GM13976 (cell line): ENCODE measurements around the gene ANKH.
"Not testable (repeated sequence)": the region's sequence is repeated elsewhere in the genome, so short reads cannot be mapped to it uniquely, and the experiment has no call there.

Experiments
- DNase-seq: peaks from one replicate; pipeline ENCODE4 v3.0.0; 2012; ENCODE audit warnings: low spot score
- in situ Hi-C: fragments of 300-500 bp; cut with MboI; formaldehyde crosslinking; loops from one replicate; pipeline ENCODE4 v1.12.0; 2022; ENCODE audit warnings: low sequenced_read_pairs, mixed read lengths, inconsistent platforms; ENCODE audit not compliant: unreplicated experiment
- TF ChIP-seq, protein P1 (sequence below): IDR thresholded peaks from 2 replicates; pipeline ENCODE4 v1.5.1; 2012; ENCODE audit warnings: borderline replicate concordance, mild to moderate bottlenecking; ENCODE audit not compliant: insufficient read depth; ENCODE audit errors: extremely low read depth, missing control alignments, control extremely low read depth

Gene ANKH

DNA sequence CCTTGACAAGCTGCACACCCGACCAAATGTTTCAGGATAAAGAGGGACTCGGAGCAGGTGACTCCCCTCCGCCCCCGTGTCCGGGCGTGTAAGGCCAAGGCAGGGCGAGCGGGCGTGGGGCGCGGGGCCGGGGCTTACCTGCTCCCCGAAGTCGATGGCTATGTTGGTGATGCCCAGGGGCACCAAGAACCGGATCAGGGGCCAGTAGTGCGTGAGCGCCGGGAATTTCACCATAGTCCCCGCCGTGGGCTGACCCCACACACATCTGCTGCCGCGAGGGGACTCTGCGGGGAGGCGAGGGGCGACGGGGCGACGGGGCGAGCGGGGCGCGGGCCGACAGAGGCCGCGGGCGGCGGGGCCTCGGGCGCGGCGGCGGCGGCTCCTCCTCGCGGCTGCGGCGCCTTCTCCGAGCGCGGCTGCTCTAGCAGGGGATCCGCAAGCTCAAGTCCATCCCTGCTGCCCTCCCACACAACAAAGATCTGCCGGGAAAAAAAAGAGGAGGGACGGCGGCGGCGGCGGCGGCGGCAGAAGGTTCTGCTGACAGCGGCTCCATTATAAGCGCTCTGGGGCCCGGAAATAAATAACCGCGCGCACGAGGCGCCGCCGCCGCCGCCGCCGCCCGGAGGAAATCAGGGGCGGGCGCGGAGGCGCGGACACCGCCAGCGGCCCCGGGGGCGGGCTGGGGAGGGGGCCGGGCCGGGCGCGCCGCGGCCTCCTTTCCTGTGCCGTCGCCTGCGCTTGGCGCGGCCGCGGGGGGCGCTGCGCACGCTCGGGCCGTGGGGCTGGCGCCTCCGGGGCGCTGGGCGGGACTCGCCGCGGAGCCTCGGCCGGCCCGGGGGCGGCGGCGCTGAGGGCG lies at the start of gene ANKH:
TSS of gene ANKH (minus strand) at position 565 of the 856 bp plus-strand sequence. CDS start at position 234, 331 bp downstream.
- DNase-seq: peak; percentile 90
- in situ Hi-C loops: no loop called here
- TF ChIP-seq, protein P1, sequence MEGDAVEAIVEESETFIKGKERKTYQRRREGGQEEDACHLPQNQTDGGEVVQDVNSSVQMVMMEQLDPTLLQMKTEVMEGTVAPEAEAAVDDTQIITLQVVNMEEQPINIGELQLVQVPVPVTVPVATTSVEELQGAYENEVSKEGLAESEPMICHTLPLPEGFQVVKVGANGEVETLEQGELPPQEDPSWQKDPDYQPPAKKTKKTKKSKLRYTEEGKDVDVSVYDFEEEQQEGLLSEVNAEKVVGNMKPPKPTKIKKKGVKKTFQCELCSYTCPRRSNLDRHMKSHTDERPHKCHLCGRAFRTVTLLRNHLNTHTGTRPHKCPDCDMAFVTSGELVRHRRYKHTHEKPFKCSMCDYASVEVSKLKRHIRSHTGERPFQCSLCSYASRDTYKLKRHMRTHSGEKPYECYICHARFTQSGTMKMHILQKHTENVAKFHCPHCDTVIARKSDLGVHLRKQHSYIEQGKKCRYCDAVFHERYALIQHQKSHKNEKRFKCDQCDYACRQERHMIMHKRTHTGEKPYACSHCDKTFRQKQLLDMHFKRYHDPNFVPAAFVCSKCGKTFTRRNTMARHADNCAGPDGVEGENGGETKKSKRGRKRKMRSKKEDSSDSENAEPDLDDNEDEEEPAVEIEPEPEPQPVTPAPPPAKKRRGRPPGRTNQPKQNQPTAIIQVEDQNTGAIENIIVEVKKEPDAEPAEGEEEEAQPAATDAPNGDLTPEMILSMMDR: peak; percentile 86

DNA sequence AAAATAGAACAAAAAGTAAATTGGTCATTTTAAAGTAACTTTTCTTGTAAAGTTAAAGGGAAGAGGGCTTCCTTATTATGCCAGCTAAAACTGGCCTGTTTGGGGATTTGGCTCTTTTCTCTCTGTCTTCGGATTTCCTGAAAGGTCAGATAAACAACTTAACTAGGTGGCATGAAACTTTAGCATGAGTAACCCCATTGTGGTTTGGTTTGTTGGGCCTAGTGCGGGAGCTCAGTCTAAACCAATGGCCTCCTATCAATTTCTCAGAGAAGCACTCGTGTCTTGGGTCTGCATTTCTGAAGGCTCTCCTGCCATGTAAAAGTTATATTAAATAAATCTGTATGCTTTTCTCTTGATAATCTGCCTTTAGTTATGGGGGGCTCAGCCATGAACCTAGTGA lies 48.5 kb upstream of the ANKH start:
- DNase-seq: no peak
- TF ChIP-seq, protein P1: no peak
- in situ Hi-C loops: no loop called here

DNA sequence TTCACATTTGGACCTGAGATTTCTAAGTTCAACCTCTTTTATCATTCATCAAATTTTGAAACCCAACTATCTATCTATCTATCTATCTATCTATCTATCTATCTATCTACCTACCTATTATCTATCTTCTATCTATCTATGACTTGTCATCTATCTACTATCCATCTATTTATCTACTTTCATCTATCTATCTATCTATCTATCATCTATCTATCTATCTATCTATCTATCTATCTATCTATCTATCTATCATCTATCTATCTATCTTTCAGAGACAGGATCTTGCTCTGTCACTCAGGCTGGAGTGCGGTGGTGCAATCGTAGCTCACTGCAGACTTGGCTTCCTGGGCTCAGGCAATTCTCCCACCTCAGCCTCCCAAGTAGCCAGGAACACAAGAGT lies 47.5 kb upstream of the ANKH start:
- DNase-seq, in situ Hi-C loops: not testable (repeated sequence)

DNA sequence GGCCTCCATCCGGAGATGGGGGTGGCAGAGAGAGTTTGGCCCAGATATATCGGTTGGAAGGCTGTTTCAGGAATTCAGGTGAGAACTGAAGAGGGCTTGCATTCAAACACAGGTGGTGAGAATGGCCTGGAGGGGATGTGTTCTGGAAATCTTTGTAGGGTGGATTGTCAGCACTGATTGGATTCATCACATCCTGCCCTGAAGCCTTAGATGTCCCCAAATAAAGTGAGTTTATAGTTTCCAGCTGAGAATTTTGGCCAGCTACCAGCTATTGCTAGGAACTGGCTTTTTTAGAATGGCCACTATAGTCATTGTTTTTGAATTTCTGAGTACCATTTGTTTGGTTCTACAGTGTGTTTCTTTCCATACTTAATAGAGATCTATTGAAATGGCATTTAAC lies 46.1 kb upstream of the ANKH start:
- in situ Hi-C loops: no loop called here
- TF ChIP-seq, protein P1: no peak
- DNase-seq: no peak

DNA sequence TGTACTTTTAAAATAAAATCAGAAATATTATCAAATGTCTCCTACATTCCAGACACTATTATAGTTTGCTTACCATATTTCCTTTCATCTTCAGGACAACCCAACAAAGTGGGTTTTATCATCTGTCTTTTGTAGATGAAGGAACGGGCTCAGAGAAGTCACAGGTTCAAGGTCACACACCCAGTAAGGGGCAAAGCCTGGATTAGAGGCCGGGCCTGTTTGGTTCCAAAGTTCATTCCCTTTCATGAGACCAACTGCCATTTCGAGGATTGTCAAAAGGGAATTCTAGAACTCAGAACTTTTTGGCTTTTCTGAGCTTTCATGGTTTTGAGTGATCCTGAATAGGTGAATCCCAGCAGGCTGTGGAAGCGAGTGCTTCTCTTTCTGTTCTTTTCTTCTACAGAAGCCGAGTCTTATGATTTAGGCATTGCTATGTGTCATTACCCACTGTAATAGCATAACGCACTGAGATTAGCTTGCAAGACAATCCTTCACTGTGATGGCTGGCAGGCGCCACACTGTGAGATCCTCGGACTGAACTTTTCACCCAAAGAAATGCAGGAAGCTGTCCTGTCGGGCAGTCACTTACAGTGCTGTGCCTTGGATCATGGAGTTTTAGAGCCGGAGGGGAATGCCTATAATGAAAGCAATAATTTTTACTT lies 43.8 kb upstream of the ANKH start:
- DNase-seq: no peak
- in situ Hi-C loops: no loop called here
- TF ChIP-seq, protein P1: no peak

DNA sequence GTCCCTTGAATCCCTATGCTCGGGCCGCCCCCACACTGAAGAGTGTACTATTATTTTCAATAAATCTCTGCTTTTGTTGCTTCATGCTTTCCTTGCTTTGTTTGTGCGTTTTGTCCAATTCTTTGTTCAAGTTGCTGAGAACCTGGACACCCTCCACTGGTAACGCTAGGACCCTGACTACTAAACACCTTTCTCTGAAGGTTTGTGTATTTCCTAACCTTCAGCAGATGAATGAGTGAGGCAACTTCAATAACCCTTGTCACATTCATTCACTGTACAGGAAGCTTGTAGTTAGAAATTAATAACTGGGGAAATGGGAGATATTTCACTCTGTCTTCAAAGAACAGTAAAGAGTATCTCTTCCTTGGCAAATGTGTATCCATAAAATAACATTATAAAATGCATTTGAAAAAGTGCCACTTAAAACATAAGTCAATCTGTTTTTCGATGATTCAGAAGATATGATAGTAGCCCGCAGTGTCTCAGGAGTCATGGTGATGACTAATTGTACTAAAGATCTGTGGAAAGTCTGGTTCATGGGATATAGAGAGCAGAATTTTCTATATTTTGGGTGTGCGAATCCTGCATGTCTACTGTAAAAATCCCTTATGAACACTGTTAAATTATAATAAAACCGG lies 43.2 kb upstream of the ANKH start:
- DNase-seq: no peak
- in situ Hi-C loops: no loop called here
- TF ChIP-seq, protein P1: no peak
